ENCODE results near the gene SIN3B. TPM values are rescaled to one million over a fixed set of nuclear protein-coding genes. Genes with fewer than 3 reads are reported as not detected.

Gene SIN3B
- polyA plus RNA-seq, 2 of the 4 experiments (the other 2 are of a cell fraction), result 12.2 to 21.3 TPM

GRCh38 chr19:16904599-16904998 lies 75.4 kb downstream of the SIN3B start:
- CTCF ChIA-PET, result interaction anchor here (1.1 kb wide), 1 partner anchor 147 kb away, joined by 3 read pairs; no protein-coding TSS in a partner anchor
- no peak overlapping the region for H3K27ac ChIP-seq
- 20% methylated on average over 5 of the region's 5 CpGs for WGBS (ENCODE audit: missing lambda C conversion rate)
- ATAC-seq (no peak), DNase-seq (ENCODE audit: low read depth in 1 of 2, low spot score in 1 of 2) (no peak), FAIRE-seq (no peak)
- H3K9me3 ChIP-seq, result no peaks in the 10 kb centered on the region
- no peak for TF ChIP-seq MAZ (IDR thresholded peaks at IDR 0.05; ENCODE audit: borderline replicate concordance, low read depth, low read length)
- TF ChIP-seq PBX3 (IDR thresholded peaks at IDR 0.05), result no peak
- TF ChIP-seq, protein P1, sequence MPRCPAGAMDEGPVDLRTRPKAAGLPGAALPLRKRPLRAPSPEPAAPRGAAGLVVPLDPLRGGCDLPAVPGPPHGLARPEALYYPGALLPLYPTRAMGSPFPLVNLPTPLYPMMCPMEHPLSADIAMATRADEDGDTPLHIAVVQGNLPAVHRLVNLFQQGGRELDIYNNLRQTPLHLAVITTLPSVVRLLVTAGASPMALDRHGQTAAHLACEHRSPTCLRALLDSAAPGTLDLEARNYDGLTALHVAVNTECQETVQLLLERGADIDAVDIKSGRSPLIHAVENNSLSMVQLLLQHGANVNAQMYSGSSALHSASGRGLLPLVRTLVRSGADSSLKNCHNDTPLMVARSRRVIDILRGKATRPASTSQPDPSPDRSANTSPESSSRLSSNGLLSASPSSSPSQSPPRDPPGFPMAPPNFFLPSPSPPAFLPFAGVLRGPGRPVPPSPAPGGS (IDR thresholded peaks at IDR 0.05), result no peak
- no peak for TF ChIP-seq HOXA7 (CRISPR knock-in tag; IDR thresholded peaks at IDR 0.05)
- no peak for TF ChIP-seq CEBPB (IDR thresholded peaks at IDR 0.05)
- TF ChIP-seq NPAS2 (CRISPR knock-in tag; IDR thresholded peaks at IDR 0.05; ENCODE audit: borderline replicate concordance), result no peak
- TF ChIP-seq RCOR1 (IDR thresholded peaks at IDR 0.05; ENCODE audit: low read depth, low read length), result no peak
- TF ChIP-seq PHF8 (IDR thresholded peaks at IDR 0.05; ENCODE audit: borderline replicate concordance, low read depth), result no peak
- no peak for TF ChIP-seq HDAC2 (IDR thresholded peaks at IDR 0.05)
- no peak for TF ChIP-seq HOXB5 (CRISPR knock-in tag; IDR thresholded peaks at IDR 0.05)
- no peak for TF ChIP-seq ZC3H11A (IDR thresholded peaks at IDR 0.05)
- no peak for TF ChIP-seq CHD4 (IDR thresholded peaks at IDR 0.05; ENCODE audit: borderline replicate concordance)
- TF ChIP-seq KDM5A (IDR thresholded peaks at IDR 0.05), result no peak
- TF ChIP-seq, protein P2, sequence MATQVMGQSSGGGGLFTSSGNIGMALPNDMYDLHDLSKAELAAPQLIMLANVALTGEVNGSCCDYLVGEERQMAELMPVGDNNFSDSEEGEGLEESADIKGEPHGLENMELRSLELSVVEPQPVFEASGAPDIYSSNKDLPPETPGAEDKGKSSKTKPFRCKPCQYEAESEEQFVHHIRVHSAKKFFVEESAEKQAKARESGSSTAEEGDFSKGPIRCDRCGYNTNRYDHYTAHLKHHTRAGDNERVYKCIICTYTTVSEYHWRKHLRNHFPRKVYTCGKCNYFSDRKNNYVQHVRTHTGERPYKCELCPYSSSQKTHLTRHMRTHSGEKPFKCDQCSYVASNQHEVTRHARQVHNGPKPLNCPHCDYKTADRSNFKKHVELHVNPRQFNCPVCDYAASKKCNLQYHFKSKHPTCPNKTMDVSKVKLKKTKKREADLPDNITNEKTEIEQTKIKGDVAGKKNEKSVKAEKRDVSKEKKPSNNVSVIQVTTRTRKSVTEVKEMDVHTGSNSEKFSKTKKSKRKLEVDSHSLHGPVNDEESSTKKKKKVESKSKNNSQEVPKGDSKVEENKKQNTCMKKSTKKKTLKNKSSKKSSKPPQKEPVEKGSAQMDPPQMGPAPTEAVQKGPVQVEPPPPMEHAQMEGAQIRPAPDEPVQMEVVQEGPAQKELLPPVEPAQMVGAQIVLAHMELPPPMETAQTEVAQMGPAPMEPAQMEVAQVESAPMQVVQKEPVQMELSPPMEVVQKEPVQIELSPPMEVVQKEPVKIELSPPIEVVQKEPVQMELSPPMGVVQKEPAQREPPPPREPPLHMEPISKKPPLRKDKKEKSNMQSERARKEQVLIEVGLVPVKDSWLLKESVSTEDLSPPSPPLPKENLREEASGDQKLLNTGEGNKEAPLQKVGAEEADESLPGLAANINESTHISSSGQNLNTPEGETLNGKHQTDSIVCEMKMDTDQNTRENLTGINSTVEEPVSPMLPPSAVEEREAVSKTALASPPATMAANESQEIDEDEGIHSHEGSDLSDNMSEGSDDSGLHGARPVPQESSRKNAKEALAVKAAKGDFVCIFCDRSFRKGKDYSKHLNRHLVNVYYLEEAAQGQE (IDR thresholded peaks at IDR 0.05), result no peak
- no peak for TF ChIP-seq SMC3 (IDR thresholded peaks at IDR 0.05)
- TF ChIP-seq POLR2AphosphoS2 (conservative IDR thresholded peaks at IDR 0.05; ENCODE audit: low read length), result no peak
- TF ChIP-seq HEYL (CRISPR knock-in tag; IDR thresholded peaks at IDR 0.05), result no peak
- no peak for TF ChIP-seq BHLHE40 (IDR thresholded peaks at IDR 0.05; ENCODE audit: low read depth, low read length)
- H3K4me2 ChIP-seq, result no peak overlapping the region
- H3K4me3 ChIP-seq, result no peak overlapping the region
- H3K4me1 ChIP-seq, result no peaks in the 10 kb centered on the region
- POLR2A ChIA-PET, result no interaction called here

DNA sequence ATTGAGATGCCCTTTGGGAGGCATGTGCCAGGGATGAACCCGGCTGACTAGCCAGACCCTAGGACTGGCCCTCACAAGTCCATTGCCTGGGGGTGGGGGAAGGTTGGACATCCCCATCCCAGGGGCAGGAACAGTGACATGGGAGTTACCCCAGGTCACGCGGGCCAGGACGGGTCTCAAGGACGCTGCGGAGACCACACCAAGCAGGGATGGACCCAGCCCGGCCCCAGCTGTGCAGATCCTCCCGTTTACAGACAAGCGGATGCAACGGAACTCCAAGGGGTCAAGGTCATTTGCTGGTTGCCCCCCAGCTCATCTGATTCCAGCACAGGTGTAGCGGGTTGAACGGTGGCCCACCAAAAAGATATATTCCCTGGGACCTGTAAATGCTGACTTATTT lies 79.6 kb downstream of the SIN3B start:
- Histone ChIP-seq H3K4me2 (no peak overlapping the region), H3K4me1 (no peaks in the 10 kb centered on the region), H3K4me3 (no peak overlapping the region), H3K27ac (no peak overlapping the region), H3K9me3 (peaks cover 14% of the 10 kb centered on the region; the same call in 2 of the 3 replicates)
- ATAC-seq (no peak), DNase-seq (ENCODE audit: low read depth in 1 of 2, low spot score in 1 of 2) (no peak), FAIRE-seq (no peak)
- ChIA-PET POLR2A (no interaction called here), CTCF (no interaction called here)
- 22% methylated on average over 7 of the region's 12 CpGs for WGBS (ENCODE audit: missing lambda C conversion rate)
- TF ChIP-seq CTCF (IDR thresholded peaks at IDR 0.05) (no peak), PBX3 (IDR thresholded peaks at IDR 0.05) (no peak), GATA3 (IDR thresholded peaks at IDR 0.05; ENCODE audit: borderline replicate concordance) (no peak), POLR2AphosphoS2 (conservative IDR thresholded peaks at IDR 0.05; ENCODE audit: low read length) (no peak), RFX5 (IDR thresholded peaks at IDR 0.05) (no peak), EHMT2 (IDR thresholded peaks at IDR 0.05; ENCODE audit: low read depth) (no peak), NR3C1 (IDR thresholded peaks at IDR 0.05) (no peak), BHLHE40 (IDR thresholded peaks at IDR 0.05; ENCODE audit: low read depth, low read length) (no peak), FOSL2 (IDR thresholded peaks at IDR 0.05) (no peak), FOSL2 (CRISPR knock-in tag; IDR thresholded peaks at IDR 0.05) (no peak), TP53 (CRISPR knock-in tag; IDR thresholded peaks at IDR 0.05) (no peak), E2F6 (IDR thresholded peaks at IDR 0.05; ENCODE audit: borderline replicate concordance, low read depth) (no peak), JUNB (IDR thresholded peaks at IDR 0.05) (no peak)
